DND-41 (cell line): ENCODE results near the gene LIMS2.

ENCODE experiments used
- CTCF ChIP-seq: IDR thresholded peaks from 2 replicates; pipeline ENCODE4 v1.5.1; 2012; ENCODE audit warnings: borderline replicate concordance, low read length, moderate library complexity, mild to moderate bottlenecking; ENCODE audit not compliant: poor library complexity, severe bottlenecking; ENCODE audit errors: extremely low read depth
- EZH2 ChIP-seq: IDR thresholded peaks from 3 replicates; pipeline ENCODE4 v1.6.1; 2012; ENCODE audit warnings: borderline replicate concordance, low read depth, mild to moderate bottlenecking, moderate library complexity, low read length, inconsistent platforms; ENCODE audit not compliant: severe bottlenecking

DNA sequence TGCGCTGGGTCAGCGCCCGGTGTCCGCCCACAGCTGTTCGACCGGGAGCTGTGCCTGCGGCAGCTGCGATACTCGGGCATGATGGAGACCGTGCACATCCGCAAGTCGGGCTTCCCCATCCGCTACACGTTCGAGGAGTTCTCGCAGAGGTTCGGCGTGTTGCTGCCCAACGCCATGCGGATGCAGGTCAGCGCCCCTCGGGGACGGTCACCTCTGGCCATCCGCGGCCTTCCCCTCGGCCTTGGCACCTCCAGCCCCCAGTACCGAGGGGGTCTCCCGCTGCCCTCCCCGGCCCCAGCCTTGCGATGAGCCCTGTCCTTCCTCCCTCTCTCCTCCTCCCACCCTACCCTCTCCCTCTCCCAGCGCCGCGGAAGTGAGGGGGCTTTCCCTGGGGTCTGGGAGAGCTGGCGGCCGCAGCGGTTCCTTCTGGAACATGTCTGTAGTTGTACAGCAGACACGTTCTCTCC, 82.5 kb downstream of the LIMS2 start:
- TF ChIP-seq EZH2 (no peak), CTCF (no peak)
